ENCODE results near the gene INPP5J.

INPP5J gene

DNA sequence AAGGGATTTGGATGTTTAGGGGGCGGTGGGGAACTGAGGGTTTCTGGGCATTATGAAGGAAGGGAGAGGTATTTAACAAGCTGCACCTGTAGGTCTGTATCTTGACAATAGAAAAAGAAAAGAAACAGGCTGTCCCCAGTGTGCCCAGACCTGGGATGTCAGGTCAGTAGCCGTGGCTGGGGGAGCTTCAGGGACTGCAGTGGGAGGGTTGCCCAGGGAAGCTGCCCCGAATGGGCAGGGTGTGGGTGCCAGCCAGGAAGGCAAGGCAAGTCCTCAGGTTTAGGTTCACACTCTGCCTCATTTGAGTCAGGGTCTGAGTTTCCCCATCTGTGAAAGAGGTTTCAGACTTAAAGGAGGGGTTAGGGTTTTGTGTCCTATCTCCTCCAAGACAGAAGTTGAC lies 1.5 kb downstream of the INPP5J start:
- DNase-seq (ENCODE audit: low spot score): no peak

GRCh38 chr22:31124811-31125465 lies 2.2 kb downstream of the INPP5J start:
- no peak for DNase-seq (ENCODE audit: low spot score)

GRCh38 chr22:31125521-31126117 lies 2.9 kb downstream of the INPP5J start:
- DNase-seq (ENCODE audit: low spot score): no peak

DNA sequence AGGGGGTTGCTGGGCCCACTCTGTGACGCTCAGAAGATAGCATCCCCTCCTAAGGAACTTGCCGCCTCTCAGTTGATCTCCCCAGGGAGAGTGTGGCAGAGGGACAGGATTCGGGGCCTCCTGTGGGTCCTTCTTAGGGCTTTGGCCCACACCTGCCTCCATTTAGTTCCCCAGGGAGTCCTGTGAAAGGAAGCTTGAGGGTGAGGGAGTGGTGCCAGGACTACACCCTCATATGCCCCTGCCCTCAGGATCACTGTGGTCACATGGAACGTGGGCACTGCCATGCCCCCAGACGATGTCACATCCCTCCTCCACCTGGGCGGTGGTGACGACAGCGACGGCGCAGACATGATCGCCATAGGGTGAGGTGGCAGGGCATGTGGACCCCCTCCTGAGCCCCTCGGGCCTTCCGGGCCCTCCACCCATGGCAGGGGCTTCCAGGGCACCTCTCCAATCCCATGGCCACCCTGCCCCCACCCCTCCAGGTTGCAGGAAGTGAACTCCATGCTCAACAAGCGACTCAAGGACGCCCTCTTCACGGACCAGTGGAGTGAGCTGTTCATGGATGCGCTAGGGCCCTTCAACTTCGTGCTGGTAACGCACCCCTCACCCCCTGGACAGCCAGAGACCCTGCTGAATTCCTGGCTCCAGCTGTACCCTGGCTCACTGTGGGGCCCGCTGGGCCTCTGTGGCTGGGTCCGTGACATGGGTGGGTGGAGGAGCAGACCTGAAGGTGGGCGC lies 3.5 kb downstream of the INPP5J start:
- DNase-seq (ENCODE audit: low spot score): no peak

DNA sequence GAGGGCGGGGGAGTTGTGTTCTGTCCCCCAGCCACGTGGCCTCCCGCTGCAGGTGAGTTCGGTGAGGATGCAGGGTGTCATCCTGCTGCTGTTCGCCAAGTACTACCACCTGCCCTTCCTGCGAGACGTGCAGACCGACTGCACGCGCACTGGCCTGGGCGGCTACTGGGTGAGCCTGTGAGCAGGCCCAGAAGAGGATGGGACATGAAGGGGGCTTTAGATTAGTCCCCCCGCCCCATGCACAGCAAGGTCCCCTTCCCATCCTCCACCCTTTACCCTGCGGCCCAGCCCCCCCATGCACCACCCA lies 4.1 kb downstream of the INPP5J start:
- no peak for DNase-seq (ENCODE audit: low spot score)

GRCh38 chr22:31127181-31127772 lies 4.5 kb downstream of the INPP5J start:
- no peak for DNase-seq (ENCODE audit: low spot score)

DNA sequence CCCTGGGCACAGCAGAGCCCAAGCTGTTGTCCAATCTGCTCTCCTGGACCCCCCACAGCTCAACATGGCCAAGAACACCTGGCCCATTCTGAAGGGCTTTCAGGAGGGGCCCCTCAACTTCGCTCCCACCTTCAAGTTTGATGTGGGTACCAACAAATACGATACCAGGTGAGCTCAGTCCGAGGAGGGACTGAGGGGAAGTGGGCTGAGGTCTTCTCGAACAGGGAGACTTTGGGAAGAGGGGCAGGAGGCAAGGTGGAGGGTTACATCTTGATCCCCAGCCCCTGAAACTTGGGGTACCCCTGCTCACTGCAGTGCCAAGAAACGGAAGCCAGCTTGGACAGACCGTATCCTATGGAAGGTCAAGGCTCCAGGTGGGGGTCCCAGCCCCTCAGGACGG lies 5.4 kb downstream of the INPP5J start:
- no peak for DNase-seq (ENCODE audit: low spot score)

DNA sequence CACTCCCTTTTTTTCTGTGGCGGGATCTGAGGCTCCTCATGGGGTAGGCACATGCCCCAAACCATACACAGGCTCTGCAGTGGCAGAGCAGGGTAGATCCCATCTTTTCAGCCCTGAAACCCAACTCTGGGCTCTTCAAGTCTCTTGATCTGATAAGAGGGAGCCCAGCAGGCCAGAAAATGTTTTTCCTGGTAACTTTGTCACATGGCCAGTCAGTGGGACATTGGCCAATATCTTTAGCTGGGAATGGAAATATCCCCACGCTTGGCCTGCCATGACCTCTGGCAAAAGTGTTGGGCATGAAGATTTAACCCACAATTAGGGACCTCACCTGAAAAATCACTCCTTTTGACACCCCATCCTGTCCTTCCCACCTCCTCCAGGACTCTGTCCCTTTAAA lies 8.1 kb downstream of the INPP5J start:
- DNase-seq (ENCODE audit: low spot score): peak; percentile 62

GRCh38 chr22:31133911-31134310 lies 11.1 kb downstream of the INPP5J start:
- no peak for DNase-seq (ENCODE audit: low spot score)

DNA sequence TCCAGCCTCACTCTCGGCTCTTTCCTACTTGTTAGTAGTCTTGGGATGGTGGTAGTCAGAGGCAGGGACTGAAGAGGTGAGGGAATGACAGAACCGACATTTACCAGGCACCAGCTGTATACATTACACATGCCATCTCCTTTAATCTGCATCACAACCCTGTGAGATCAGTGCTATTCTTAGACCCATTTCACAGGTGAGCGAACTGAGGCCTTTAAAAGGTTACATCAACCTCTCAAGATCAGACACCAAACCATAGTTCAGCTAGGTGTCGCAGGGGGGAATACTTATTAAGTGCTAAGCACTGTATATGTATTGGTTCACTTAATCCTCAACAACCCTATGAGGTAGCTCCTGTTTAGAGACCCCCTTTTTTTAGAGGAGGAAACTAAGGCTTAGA lies 11.9 kb downstream of the INPP5J start:
- DNase-seq (ENCODE audit: low spot score): no peak

GRCh38 chr22:31135706-31136105 lies 12.9 kb downstream of the INPP5J start:
- DNase-seq (ENCODE audit: low spot score): no peak

- no peak for DNase-seq (ENCODE audit: low spot score)
Measured at GRCh38 chr22:31136155-31136554, 13.4 kb downstream of the INPP5J start.

DNA sequence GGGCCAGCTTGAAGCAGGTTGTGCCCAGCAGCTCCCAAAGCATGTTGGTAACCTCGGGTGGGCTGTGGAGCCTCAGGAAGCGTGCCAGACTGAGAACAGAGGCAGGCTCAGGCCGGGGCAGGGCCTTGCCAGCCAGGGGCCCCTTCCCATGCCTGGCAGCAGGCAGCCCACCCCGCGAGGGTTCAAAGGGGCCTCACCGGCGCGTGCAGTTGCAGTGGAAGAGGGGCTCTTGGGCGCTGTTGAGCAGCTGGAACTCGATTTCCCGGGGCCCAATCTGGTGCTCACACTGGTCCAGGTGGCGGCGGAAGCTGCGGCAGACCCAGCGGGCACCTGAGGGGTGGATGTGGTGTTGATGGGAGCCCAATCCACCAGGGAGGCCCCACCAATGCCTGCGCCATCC lies 13.9 kb downstream of the INPP5J start:
- DNase-seq (ENCODE audit: low spot score): no peak

- DNase-seq (ENCODE audit: low spot score): no peak
Measured at GRCh38 chr22:31137721-31138120, 15.0 kb downstream of the INPP5J start.

DNA sequence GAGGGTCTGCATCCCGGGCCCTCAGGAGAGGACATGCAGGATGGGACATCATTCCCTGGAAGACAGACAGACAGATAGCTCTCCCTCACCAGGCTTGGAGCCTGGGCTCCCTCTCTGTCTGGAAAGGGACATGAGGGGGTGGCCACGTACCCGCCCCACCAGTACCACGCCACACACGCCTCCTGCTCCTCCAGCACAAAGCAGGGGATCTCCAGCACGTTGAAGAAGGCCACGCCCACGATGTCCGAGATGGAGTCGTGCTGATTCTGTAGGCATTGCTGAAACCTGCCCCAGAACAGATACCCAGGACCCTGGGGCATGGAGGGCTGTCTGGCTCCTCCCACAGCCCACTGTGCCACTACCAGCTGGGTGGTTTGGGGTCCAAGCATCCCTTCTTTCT lies 15.4 kb downstream of the INPP5J start:
- no peak for DNase-seq (ENCODE audit: low spot score)

DNA sequence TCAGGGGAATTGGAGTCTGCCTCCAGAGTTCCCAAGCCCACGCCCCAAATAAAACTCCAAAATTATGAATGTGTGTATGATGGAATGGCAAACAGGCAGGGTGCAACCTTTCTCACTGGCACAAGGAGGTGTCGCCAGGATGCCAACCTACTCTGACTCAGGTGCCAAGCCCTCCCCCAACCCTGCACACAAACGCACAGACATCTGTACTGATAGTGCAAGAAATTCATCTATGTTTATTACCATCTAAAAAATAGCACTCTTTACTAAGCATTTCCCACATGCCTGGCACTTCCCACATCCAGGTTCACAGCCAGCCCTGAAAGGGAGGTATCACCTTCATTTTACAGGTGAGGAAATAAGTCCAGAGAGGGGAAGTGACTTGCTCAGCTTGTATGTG lies 16.3 kb downstream of the INPP5J start:
- DNase-seq (ENCODE audit: low spot score): no peak

- no peak for DNase-seq (ENCODE audit: low spot score)
Measured at GRCh38 chr22:31139866-31140716, 17.3 kb downstream of the INPP5J start, which contains the start of gene PLA2G3. PLA2G3 (minus strand) TSS chr22:31140508; CDS start chr22:31140354, 154 bp downstream.

- no peak for DNase-seq (ENCODE audit: low spot score)
Measured at GRCh38 chr22:31140746-31141145, 18.0 kb downstream of the INPP5J start.

GRCh38 chr22:31141551-31141950 lies 18.8 kb downstream of the INPP5J start:
- DNase-seq (ENCODE audit: low spot score): no peak

- DNase-seq (ENCODE audit: low spot score): no peak
Measured at GRCh38 chr22:31142285-31142684, 19.5 kb downstream of the INPP5J start.

GRCh38 chr22:31143038-31143437 lies 20.3 kb downstream of the INPP5J start:
- DNase-seq (ENCODE audit: low spot score): no peak

DNA sequence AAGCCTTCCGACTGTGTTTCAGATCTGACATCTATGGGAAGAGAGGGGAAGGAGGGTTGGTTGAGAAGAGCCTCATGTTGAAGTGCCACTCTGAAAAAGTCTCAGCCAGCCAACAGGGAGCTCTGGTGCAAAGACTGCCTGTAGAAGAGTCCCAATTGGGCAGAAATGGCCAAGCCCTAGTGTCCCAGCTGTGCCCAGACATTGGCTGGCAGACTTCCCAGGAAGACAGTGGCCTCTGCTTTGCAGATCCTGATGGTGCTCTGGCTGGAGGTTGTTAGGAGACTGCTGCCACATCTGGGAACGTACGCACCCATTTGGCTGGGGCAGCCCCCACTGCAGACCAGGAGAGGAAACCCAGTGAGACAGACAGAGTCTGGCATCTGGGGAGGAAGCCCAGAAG lies 20.8 kb downstream of the INPP5J start:
- no peak for DNase-seq (ENCODE audit: low spot score)
